HG02852 (cell line): Measurements from ENCODE around the gene BMP3.

Source experiments
- ATAC-seq: cut with Tn5 transposase; IDR thresholded peaks from one replicate; pipeline ENCODE4 v1.9.1; 2021; ENCODE audit warnings: mild to moderate bottlenecking, moderate library complexity; ENCODE audit not compliant: unreplicated experiment

BMP3 gene

DNA sequence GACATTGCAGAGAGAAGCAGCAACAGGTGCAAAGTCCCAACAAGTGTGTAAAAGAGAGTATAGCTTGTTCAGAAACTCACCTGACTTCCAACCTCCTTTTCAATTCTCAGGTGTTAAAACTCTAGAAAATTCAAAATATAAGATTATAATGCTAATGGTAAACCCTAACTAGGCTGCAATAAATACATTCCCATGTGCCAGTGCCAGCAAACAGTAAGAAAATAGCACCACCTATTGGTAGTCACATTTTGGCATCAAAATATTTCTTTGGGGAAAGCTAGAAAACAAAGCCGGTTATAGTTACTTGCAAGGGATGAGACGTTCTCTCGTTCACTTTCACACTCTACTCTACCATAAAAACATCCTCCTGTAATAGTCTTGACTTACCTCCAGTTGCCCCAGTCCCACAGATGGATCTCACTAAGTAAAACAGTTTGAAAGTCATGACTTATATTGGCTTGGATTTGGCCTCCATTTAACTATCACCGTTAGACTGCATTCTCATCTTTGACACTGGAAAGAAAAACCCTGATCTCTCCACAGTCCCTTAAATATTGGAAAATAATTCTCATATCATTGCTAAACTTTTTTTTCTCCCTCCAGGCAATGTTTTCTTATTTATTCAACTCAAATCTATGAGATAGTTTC lies 9.6 kb downstream of the BMP3 start:
- no peak for ATAC-seq

DNA sequence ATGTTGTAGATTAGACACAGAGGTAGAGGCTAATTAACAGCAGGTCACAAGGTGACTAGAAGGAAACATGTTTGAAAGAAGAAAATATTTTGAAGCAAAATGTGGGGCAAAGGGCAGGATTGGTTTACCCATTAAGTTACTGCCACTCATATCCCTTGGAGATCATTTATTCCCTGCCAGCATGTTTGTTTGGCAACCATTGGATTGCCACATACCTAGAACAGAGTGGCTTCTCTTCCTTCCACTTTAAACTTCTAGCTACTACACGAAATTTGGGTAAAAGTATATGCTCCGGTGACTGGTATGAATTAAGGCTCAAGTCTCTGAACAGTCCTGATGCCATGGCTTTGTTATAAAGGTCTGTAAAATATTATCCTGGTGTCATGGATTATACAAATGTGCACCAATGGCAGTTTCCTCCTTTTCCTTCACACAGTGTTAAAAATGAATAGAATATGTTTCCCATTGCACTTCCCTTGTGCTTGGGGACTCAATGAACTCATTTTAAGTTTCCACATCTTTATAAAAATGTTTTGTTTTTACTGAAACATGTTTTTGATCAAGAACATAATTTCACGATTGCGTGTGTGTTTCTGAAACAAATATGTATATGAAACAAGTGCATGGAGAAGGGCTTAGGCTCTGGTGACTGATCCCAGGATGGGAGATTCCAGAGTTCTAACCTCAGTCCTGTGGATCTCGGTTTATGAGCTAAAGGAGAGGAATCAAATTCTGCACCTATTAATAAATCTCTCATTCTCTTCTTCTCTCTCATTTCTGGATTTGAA lies 12.3 kb downstream of the BMP3 start:
- no peak for ATAC-seq

GRCh38 chr4:81049330-81049729 lies 18.8 kb downstream of the BMP3 start:
- no peak for ATAC-seq

GRCh38 chr4:81049907-81050306 lies 19.4 kb downstream of the BMP3 start:
- ATAC-seq: no peak

DNA sequence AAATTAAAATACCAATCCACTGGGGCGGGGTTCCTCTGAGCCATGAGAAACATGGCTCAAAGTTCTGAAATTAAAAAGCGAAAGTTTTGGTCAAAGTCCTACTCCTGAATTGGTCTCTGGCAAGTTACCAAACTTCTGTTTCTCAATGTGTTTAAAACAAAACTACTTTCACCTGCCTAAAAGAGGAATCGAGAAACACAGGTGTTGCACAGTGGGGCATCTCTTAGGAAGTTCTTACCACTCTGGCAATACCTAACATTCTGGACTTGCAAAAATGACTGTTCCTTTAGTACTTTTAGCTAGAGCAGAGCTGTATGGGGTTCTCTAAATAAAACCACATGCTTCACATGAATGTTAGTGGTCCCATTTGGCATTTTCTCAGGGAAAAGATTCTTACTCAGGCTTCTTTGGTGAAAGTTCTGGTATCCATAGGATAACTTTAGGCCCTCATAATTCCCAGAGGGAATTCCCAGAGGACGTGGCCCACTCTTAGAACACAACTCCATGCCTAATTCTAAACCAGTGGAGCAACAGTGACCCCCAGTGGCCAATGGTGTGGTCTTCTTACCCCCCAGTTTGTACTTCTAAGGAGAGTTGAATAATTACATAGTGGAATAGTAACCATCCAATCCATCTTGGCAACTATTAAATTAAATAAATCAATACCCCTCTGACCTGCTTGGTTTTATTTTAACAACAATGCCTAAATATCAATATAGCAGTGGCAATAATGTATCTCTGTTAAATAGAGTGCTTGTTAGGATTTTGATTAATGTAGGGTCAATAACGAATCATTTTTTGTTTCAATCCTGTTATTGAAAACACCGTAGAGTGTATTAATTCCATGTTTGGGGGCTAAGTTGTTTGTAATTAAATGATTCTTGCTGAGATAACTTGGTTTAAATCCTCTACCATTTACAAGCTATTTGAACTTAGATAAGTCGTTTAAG lies 21.9 kb downstream of the BMP3 start:
- ATAC-seq: peak; percentile 100

GRCh38 chr4:81058621-81059020 lies 28.1 kb downstream of the BMP3 start:
- ATAC-seq: no peak

GRCh38 chr4:81060587-81061343 lies 30.3 kb downstream of the BMP3 start:
- no peak for ATAC-seq

DNA sequence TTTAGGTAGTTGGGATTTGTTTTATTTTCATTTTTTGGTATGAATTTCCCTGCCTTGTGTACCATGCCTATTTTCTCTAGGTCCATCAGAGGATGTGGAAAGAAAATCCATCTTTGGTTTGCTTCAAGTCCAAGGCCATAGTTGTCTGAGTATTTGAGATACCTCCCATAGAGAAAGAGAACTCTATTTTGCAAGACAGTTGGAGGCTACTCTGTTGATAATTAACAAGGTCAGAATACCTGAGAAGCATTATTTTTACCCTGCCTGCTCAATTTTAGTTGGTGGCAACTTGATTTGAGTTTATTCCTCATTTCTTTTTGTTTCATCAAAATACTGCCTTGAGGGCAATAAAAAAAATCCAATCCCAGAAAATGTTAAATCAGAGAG lies 30.8 kb downstream of the BMP3 start:
- ATAC-seq: no peak

DNA sequence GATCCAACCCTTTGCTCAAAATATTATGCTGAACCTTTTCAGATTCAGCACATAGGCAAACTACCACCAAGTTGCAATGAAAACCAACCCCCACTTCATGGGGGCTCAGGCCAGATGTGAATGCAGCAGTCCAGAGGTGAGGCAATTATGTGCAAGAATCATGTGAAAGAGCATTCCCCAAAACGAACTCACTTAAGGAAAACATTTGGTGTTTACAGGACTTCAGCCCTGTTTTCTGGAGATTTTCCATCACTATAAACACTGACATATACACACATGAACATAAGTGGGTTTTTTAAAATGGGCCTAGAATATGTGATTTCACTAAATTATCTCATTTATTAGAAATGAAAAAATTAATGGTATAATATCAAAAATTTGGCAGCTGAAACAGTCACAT lies 31.5 kb downstream of the BMP3 start:
- no peak for ATAC-seq

DNA sequence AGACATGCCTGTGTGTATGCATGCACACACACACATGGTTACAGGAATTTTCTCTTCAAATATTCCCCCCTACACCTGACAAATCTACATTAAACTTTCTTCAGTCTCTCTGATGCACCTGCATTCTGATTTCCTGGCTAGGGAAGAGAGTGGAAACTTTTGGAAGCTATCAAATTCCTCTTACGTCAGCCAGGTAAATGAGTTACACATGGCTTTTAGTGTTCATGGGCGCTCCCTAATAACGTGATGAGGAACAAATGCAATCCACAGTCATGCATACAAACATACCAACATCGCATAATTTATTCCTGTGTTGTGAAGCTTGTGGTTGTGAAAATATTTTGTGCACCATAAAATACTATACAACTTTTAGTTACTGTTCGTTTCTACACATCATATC lies 34.9 kb downstream of the BMP3 start:
- ATAC-seq: no peak

DNA sequence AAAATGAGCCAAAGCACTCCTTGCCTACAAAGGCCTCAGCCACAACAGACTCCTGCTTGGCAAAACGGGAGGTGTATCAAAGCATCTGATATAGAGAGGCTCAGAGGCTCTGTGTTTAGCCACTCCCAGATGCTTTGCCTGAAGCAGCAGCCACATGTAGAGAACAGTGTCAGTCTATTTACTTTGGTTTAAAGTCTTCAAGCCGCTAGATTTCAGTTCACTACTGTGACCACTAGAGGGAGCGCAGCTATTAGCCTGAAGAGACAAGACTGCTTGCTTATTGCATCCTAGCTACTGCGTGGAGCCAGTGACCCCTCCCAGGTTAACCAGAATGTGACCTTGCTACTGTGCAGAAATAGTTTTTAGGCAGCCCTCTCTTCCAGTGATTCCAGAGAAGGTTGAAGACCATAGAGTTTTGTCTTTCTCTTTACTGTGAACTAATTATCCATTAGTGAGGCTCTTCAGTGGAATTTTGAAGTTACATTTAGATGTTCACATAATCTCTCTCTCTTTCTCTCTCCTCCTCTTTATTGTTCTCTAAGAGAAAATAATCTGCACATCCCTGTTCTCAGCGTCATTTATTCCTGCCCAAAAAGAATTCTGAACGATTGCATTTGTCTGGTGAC lies 39.3 kb downstream of the BMP3 start:
- ATAC-seq: peak; percentile 99

GRCh38 chr4:81071013-81071412 lies 40.5 kb downstream of the BMP3 start:
- ATAC-seq: no peak

- ATAC-seq: no peak
Measured at GRCh38 chr4:81081156-81081555, 50.6 kb downstream of the BMP3 start.

GRCh38 chr4:81084029-81084428 lies 53.5 kb downstream of the BMP3 start:
- ATAC-seq: no peak

DNA sequence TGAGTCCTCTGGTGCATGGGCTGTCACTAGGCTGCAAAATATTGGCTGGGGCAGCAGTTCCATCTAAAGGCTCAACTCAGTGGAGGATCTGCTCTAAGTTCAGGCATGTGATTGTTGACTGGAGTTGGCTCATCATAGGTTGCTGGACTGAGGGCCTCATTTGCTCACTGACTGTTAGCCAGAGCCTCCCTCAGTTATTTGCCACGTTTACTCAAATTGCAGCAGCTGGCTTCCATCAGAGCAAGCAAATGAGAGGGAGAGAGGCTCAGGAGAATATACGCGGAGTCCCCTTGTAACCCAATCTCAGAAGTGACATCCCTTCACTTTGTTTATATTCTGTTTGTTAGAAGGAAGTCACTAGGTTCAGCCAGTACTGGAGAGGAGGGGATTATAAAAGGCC lies 54.1 kb downstream of the BMP3 start:
- no peak for ATAC-seq

GRCh38 chr4:81085291-81085690 lies 54.8 kb downstream of the BMP3 start:
- no peak for ATAC-seq

- ATAC-seq: no peak
Measured at GRCh38 chr4:81085979-81086378, 55.5 kb downstream of the BMP3 start.

GRCh38 chr4:81093720-81094401 lies 63.4 kb downstream of the BMP3 start:
- ATAC-seq: no peak

DNA sequence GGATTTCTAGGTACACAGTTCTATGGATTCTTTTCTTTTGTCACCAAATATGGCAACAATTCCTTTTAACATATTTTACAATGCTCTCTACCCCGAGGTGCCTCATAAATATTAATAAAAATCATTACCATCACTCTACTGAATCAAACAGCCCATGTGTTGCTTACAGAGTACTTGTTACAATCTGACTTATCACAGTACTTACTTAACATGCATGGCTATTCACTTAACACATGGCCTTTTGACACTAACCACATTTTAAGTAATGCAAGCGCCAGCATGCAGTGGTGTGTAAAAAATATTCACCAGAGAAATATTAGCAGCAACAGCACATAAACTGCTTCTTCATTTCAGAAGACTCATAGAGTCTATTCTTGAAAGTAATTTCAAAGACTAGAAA lies 64.9 kb downstream of the BMP3 start:
- ATAC-seq: no peak

DNA sequence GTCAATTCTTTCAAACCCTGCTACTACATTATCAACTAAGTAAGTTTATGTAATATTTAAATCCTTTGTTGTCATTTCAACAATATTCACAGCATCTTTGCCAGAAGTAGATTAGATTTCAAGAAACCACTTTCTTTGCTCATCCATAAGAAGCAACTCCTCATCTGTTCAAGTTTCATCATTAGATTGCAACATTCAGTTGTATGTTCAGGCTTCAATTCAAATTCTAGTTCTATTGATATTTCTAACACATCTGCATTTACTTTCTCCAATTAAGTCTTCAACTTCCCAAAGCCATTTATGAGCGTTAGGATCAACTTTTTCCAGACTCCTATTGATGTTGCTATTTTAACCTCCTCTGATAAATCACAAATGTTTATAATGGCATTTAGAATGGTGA lies 66.1 kb downstream of the BMP3 start:
- ATAC-seq: no peak
